H1 (cell line): ENCODE results near the gene NDUFB2. TPM values are rescaled to one million over a fixed set of nuclear protein-coding genes. Genes with fewer than 3 reads are reported as not detected.

Experiments used
- CTCF ChIA-PET: fragments of 300-600 bp; sonication (Branson Sonifier 250); formaldehyde crosslinking; loops from one replicate; lab custom pipeline; 2021; ENCODE audit not compliant: partially characterized antibody; lab: Charles Lee
- POLR2A ChIA-PET: fragments of 300-600 bp; sonication (Branson Sonifier 250); formaldehyde crosslinking; loops from one replicate; lab custom pipeline; 2021; ENCODE audit warnings: inconsistent platforms; ENCODE audit not compliant: partially characterized antibody; lab: Charles Lee
- DNase-seq, 2 experiments: peaks; one replicate each; pipeline versions ENCODE4 v3.0.0 to v3.0.0-alpha.2; 2010 to 2022; ENCODE audit warnings: low spot score in 2 of 2, low read depth in 1 of 2, mixed read lengths in 1 of 2
- FAIRE-seq: peaks from 2 replicates; lab custom pipeline; 2011; peaks lifted over from hg19 to GRCh38; lab: Jason Lieb, UNC
- H2AFZ ChIP-seq: 2 replicates; pipeline ENCODE4 v1.8.1; 2012; ENCODE audit warnings: low read length, inconsistent platforms
- H2AK5ac ChIP-seq: 2 replicates; pipeline ENCODE4 v1.6.1; 2013; ENCODE audit warnings: low read depth, low read length
- H2BK120ac ChIP-seq: replicated peaks from 2 replicates; pipeline ENCODE3; 2013; ENCODE audit warnings: low read depth, low read length, inconsistent platforms
- H2BK12ac ChIP-seq: 2 replicates; pipeline ENCODE4 v1.6.1; 2013; ENCODE audit warnings: low read depth, low read length
- H2BK15ac ChIP-seq: 2 replicates; pipeline ENCODE4 v1.6.1; 2013; ENCODE audit warnings: low read length
- H2BK20ac ChIP-seq: 2 replicates; pipeline ENCODE4 v1.6.1; 2013; ENCODE audit warnings: low read length
- H2BK5ac ChIP-seq: 2 replicates; pipeline ENCODE4 v1.6.1; 2013; ENCODE audit warnings: low read depth, low read length
- H3K14ac ChIP-seq: 2 replicates; pipeline ENCODE4 v1.6.1; 2013; ENCODE audit warnings: inconsistent platforms; ENCODE audit not compliant: insufficient read length
- H3K18ac ChIP-seq: 2 replicates; pipeline ENCODE4 v1.6.1; 2013; ENCODE audit warnings: low read length; ENCODE audit errors: extremely low read depth
- H3K23ac ChIP-seq: 2 replicates; pipeline ENCODE4 v1.6.1; 2013; ENCODE audit warnings: inconsistent platforms; ENCODE audit not compliant: insufficient read length
- H3K23me2 ChIP-seq: 2 replicates; pipeline ENCODE4 v1.6.1; 2013; ENCODE audit warnings: low read depth, low read length
- H3K27ac ChIP-seq: 2 replicates; pipeline ENCODE4 v1.6.1; 2011; ENCODE audit warnings: low read depth, low read length, inconsistent platforms
- H3K27me3 ChIP-seq, 4 experiments: replicated peaks in 1 of 4; 1 replicate in 1 of 4; 2 replicates in 3 of 4; pipeline versions ENCODE4 v1.6.1 to v1.8.1; 2011 to 2013; ENCODE audit warnings: low read length in 3 of 4, mild to moderate bottlenecking in 3 of 4, inconsistent platforms in 2 of 4, mixed read lengths in 2 of 4, moderate library complexity in 1 of 4; ENCODE audit not compliant: control insufficient read depth in 3 of 4, insufficient read depth in 3 of 4; ENCODE audit errors: extremely low read depth in 1 of 4
- H3K36me3 ChIP-seq, 4 experiments: 2 replicates each; pipeline versions ENCODE4 v1.6.1 to v1.8.1; 2011 to 2013; ENCODE audit warnings: mild to moderate bottlenecking in 4 of 4, low read length in 3 of 4, moderate library complexity in 2 of 4, control low read depth in 1 of 4, inconsistent platforms in 1 of 4; ENCODE audit not compliant: insufficient read depth in 4 of 4, control insufficient read depth in 2 of 4
- H3K4ac ChIP-seq: replicated peaks from 2 replicates; pipeline ENCODE3; 2013; ENCODE audit warnings: low read length, low read depth, mixed read lengths, inconsistent platforms; ENCODE audit not compliant: insufficient read length
- H3K4me1 ChIP-seq, 4 experiments: replicated peaks in 1 of 4; 1 replicate in 1 of 4; 2 replicates in 3 of 4; pipeline versions ENCODE4 v1.6.1 to v1.8.1; 2011 to 2013; ENCODE audit warnings: low read length in 3 of 4, inconsistent platforms in 2 of 4, mixed read lengths in 1 of 4; ENCODE audit not compliant: insufficient read depth in 4 of 4, control insufficient read depth in 3 of 4
- H3K4me2 ChIP-seq, 2 experiments: 2 replicates each; pipeline versions ENCODE4 v1.6.1 to v1.8.1; 2011 to 2013; ENCODE audit warnings: low read depth in 2 of 2, low read length in 2 of 2, control low read depth in 1 of 2, inconsistent platforms in 1 of 2, mild to moderate bottlenecking in 1 of 2; ENCODE audit not compliant: insufficient read depth in 1 of 2
- H3K4me3 ChIP-seq, 4 experiments: fragments of 200-600, 300-600 bp in 1 of 4; sonication (generic), shearing (Covaris generic), sonication (Bioruptor Twin) in 1 of 4; 2 replicates each; pipeline versions ENCODE4 v1.5.1 to v1.8.1; 2011 to 2016; ENCODE audit warnings: low read length in 4 of 4, low read depth in 3 of 4, control low read depth in 2 of 4, inconsistent platforms in 2 of 4, mild to moderate bottlenecking in 2 of 4, mixed read lengths in 1 of 4, moderate library complexity in 1 of 4; ENCODE audit not compliant: insufficient read depth in 2 of 4; ENCODE audit errors: extremely low read depth in 1 of 4
- H3K56ac ChIP-seq: replicated peaks from 2 replicates; pipeline ENCODE3; 2013; ENCODE audit warnings: low read depth, mild to moderate bottlenecking, mixed read lengths, low read length, inconsistent platforms; ENCODE audit not compliant: insufficient read length
- H3K79me1 ChIP-seq: 2 replicates; pipeline ENCODE4 v1.6.1; 2013; ENCODE audit warnings: low read depth, low read length, control low read depth
- H3K79me2 ChIP-seq, 2 experiments: 2 replicates each; pipeline versions ENCODE4 v1.6.1 to v1.8.1; 2012 to 2013; ENCODE audit warnings: low read length in 2 of 2, mild to moderate bottlenecking in 2 of 2, inconsistent platforms in 1 of 2; ENCODE audit not compliant: insufficient read depth in 2 of 2, control insufficient read depth in 1 of 2
- H3K9ac ChIP-seq, 4 experiments: replicated peaks in 1 of 4; 1 replicate in 1 of 4; 2 replicates in 3 of 4; pipeline versions ENCODE4 v1.6.1 to v1.8.1; 2011 to 2013; ENCODE audit warnings: low read depth in 3 of 4, low read length in 3 of 4, control low read depth in 2 of 4, mild to moderate bottlenecking in 2 of 4, moderate library complexity in 2 of 4, inconsistent platforms in 1 of 4; ENCODE audit errors: extremely low read depth in 1 of 4
- H3K9me3 ChIP-seq, 2 experiments: 2 replicates each; pipeline versions ENCODE4 v1.6.1 to v1.8.1; 2012 to 2013; ENCODE audit warnings: mild to moderate bottlenecking in 2 of 2, moderate library complexity in 2 of 2, control low read depth in 1 of 2, inconsistent platforms in 1 of 2, low read depth in 1 of 2, low read length in 1 of 2, mixed read lengths in 1 of 2; ENCODE audit not compliant: insufficient read depth in 2 of 2
- H4K20me1 ChIP-seq, 2 experiments: replicated peaks in 1 of 2; 2 replicates each; pipeline versions ENCODE3 to v1.8.1; 2011 to 2013; ENCODE audit warnings: inconsistent platforms in 2 of 2, low read length in 2 of 2, mild to moderate bottlenecking in 1 of 2; ENCODE audit not compliant: insufficient read depth in 2 of 2, control insufficient read depth in 1 of 2
- H4K5ac ChIP-seq: 2 replicates; pipeline ENCODE4 v1.6.1; 2013; ENCODE audit warnings: low read length, low read depth, mixed read lengths, inconsistent platforms; ENCODE audit not compliant: insufficient read length
- H4K8ac ChIP-seq: 2 replicates; pipeline ENCODE4 v1.8.0; 2013; ENCODE audit warnings: mild to moderate bottlenecking, moderate library complexity, low read length, inconsistent platforms; ENCODE audit not compliant: insufficient read depth; ENCODE audit errors: extremely low read depth
- H4K91ac ChIP-seq: replicated peaks from 2 replicates; pipeline ENCODE3; 2013; ENCODE audit warnings: low read length, mixed read lengths, inconsistent platforms; ENCODE audit not compliant: insufficient read length
- ATF3 ChIP-seq: IDR thresholded peaks from 2 replicates; pipeline ENCODE4 v1.6.1; 2011; ENCODE audit warnings: low read depth, mild to moderate bottlenecking, low read length; ENCODE audit not compliant: insufficient read depth
- CEBPB ChIP-seq: IDR thresholded peaks from 2 replicates; pipeline ENCODE4 v1.6.1; 2012; ENCODE audit warnings: low read depth, low read length
- EZH2 ChIP-seq: fragments of 200-600 bp; sonication (generic); IDR thresholded peaks from 2 replicates; pipeline ENCODE4 v1.7.1; 2012; ENCODE audit warnings: low read depth, mild to moderate bottlenecking, moderate library complexity, low read length, inconsistent platforms; ENCODE audit not compliant: severe bottlenecking
- FOSL1 ChIP-seq: IDR thresholded peaks from 2 replicates; pipeline ENCODE4 v1.6.1; 2011; ENCODE audit warnings: mild to moderate bottlenecking, low read depth, low read length, moderate library complexity; ENCODE audit not compliant: insufficient read depth
- GABPA ChIP-seq: IDR thresholded peaks from 2 replicates; pipeline ENCODE4 v1.6.1; 2011; ENCODE audit warnings: mild to moderate bottlenecking, low read length, moderate library complexity, borderline replicate concordance; ENCODE audit not compliant: insufficient read depth
- MAX ChIP-seq: IDR thresholded peaks from 2 replicates; pipeline ENCODE4 v1.6.1; 2012; ENCODE audit warnings: inconsistent platforms
- SIN3A ChIP-seq, 2 experiments: IDR thresholded peaks in 1 of 2; conservative IDR thresholded peaks in 1 of 2; 2 replicates each; pipeline ENCODE4 v1.6.1; 2011 to 2012; ENCODE audit warnings: low read length in 2 of 2, improper control_type of control experiment in 1 of 2, low read depth in 1 of 2, mild to moderate bottlenecking in 1 of 2
- SP2 ChIP-seq: IDR thresholded peaks from 2 replicates; pipeline ENCODE4 v1.6.1; 2012; ENCODE audit warnings: mild to moderate bottlenecking, low read length, inconsistent platforms
- SRF ChIP-seq: IDR thresholded peaks from 2 replicates; pipeline ENCODE4 v1.6.1; 2011; ENCODE audit warnings: mild to moderate bottlenecking, low read depth, low read length, moderate library complexity
- TBP ChIP-seq: IDR thresholded peaks from 2 replicates; pipeline ENCODE4 v1.6.1; 2011; ENCODE audit warnings: low read depth, low read length, improper control_type of control experiment
- YY1 ChIP-seq: IDR thresholded peaks from 2 replicates; pipeline ENCODE4 v1.6.1; 2011; ENCODE audit warnings: low read depth, mild to moderate bottlenecking, low read length
- WGBS, 2 experiments: shearing (Covaris generic) in 1 of 2; methylation state at CpG; one replicate each; pipeline versions ENCODE4 v1.1.6 to v1.1.7; 2013 to 2015; ENCODE audit warnings: low lambda C conversion rate in 2 of 2, mixed read lengths in 2 of 2, inconsistent platforms in 1 of 2, low coverage in 1 of 2, missing lambda C conversion rate in 1 of 2; ENCODE audit not compliant: insufficient replicate concordance in 2 of 2, insufficient coverage in 1 of 2, insufficient read length in 1 of 2; ENCODE audit errors: extremely low coverage in 1 of 2, missing lambda C conversion rate in 1 of 2; 5-methylcytosine and 5-hydroxymethylcytosine counted together
- polyA plus RNA-seq, 7 experiments: library from polyadenylated mRNA; depleted of rRNA in 3 of 7; stranded (reverse) in 5 of 7; unstranded in 2 of 7; fragments of >200 nt in 5 of 7; fragments of 200-250 nt in 2 of 7; gene quantifications; 1 replicate in 5 of 7; 2 replicates in 1 of 7; 4 replicates in 1 of 7; pipeline versions ENCODE4 v1.2.1 to v1.2.3, GENCODE V29; 2011 to 2013; ENCODE audit warnings: missing spikeins in 2 of 7, mixed read lengths in 2 of 7
- total RNA-seq: library from RNA; stranded (reverse); fragmentation: NEBNext Ultra II Directional; extraction: Animal tissue kit (Norgen Biotek cat#: 25700); gene quantifications from 2 replicates; pipeline ENCODE4 v1.2.1, GENCODE V29; 2021

Gene NDUFB2
- total and polyA plus RNA-seq, 2 of the 8 experiments (the other 6 are each of a cell fraction or from before 2014, with no cell fraction given), result 168 to 881 TPM

GRCh38 chr7:140684066-140684950, 12.2 kb upstream of the NDUFB2 start:
- Histone ChIP-seq H3K36me3 (no peaks in the 10 kb centered on the region; a peak in 1 of 8 replicates), H4K8ac (no peak overlapping the region), H3K14ac (no peak overlapping the region), H3K23ac (no peak overlapping the region), H3K79me1 (no peaks in the 10 kb centered on the region), H2BK12ac (no peak overlapping the region), H2BK20ac (no peak overlapping the region), H3K9me3 (no peaks in the 10 kb centered on the region), H3K4me3 (no peak overlapping the region), H2BK120ac (no peak overlapping the region), H3K79me2 (no peaks in the 10 kb centered on the region), H3K4me2 (no peak overlapping the region), H2BK5ac (no peak overlapping the region), H3K4me1 (0 out of 7 replicates have a peak, but pooled peaks cover 0 to 2% (median 0%) of the 10 kb centered on the region in 4 experiments), H2AFZ (no peak overlapping the region), H4K20me1 (no peaks in the 10 kb centered on the region), H4K5ac (no peak overlapping the region), H3K9ac (no peak overlapping the region), H4K91ac (no peak overlapping the region), H3K23me2 (no peaks in the 10 kb centered on the region), H2BK15ac (no peak overlapping the region), H3K4ac (no peak overlapping the region), H3K18ac (no peak overlapping the region), H3K27me3 (no peaks in the 10 kb centered on the region), H3K27ac (no peak overlapping the region; the same call in 1 of the 2 replicates), H3K56ac (no peak overlapping the region), H2AK5ac (no peak overlapping the region)
- FAIRE-seq (no peak), DNase-seq (no peak)
- WGBS, 2 experiments, result 91% methylated on average over 20 of the region's 20 CpGs; no CpG with 5 or more reads in 1 of the 2 experiments
- ChIA-PET POLR2A (interaction anchor here (0.7 to 1.6 kb wide), 2 partner anchors 15 to 327 kb away, joined by 3 to 4 read pairs; no protein-coding TSS in a partner anchor), CTCF (interaction anchor here (0.5 to 5.5 kb wide), 9 partner anchors 8 to 332 kb away, joined by 3 to 38 read pairs (median 4); partner anchors contain the start of gene MRPS33)
- TF ChIP-seq GABPA (no peak), TBP (no peak), SP2 (no peak), EZH2 (no peak), YY1 (no peak), MAX (no peak), FOSL1 (no peak), SIN3A (conservative IDR thresholded peaks at IDR 0.05 in 1 of 2, IDR thresholded peaks at IDR 0.05 in 1 of 2; ENCODE audit: low read depth in 1 of 2, low read length in 2 of 2) (no peak), CEBPB (no peak), SRF (no peak), ATF3 (no peak)
